B cell (primary cell): ENCODE results near the gene SSTR4. TPM values are rescaled to one million over a fixed set of nuclear protein-coding genes. Genes with fewer than 3 reads are reported as not detected.

ENCODE experiments used
- ATAC-seq: fragments of 200-7000 bp; cut with Tn5 transposase; one replicate; pipeline ENCODE4 v1.10.0; 2021; ENCODE audit warnings: low read depth, mild to moderate bottlenecking, moderate number of reproducible peaks, moderate library complexity
- CTCF ChIA-PET: fragments of 350-600 bp; sonication (Branson Sonifier 250); formaldehyde crosslinking; loops from one replicate; lab custom pipeline; 2021; ENCODE audit warnings: antibody characterized with exemption, inconsistent platforms; lab: Charles Lee
- POLR2A ChIA-PET: fragments of 350-600 bp; sonication (Branson Sonifier 250); formaldehyde crosslinking; loops from one replicate; lab custom pipeline; 2021; ENCODE audit warnings: antibody characterized with exemption; lab: Charles Lee
- DNase-seq: peaks from one replicate; pipeline ENCODE4 v3.0.0; 2013
- H2AFZ ChIP-seq: 2 replicates; pipeline ENCODE4 v1.6.1; 2012; ENCODE audit warnings: mild to moderate bottlenecking, low read depth, low read length; ENCODE audit not compliant: insufficient read depth, poor library complexity, severe bottlenecking
- H3K27ac ChIP-seq, 2 donors: 1 replicate in 1 of 2; 2 replicates in 1 of 2; pipeline ENCODE4 v1.5.1; 2012 to 2013; ENCODE audit warnings: low read length in 2 of 2, mild to moderate bottlenecking in 2 of 2, moderate library complexity in 1 of 2
- H3K27me3 ChIP-seq, 4 experiments: fragments of 200-600 bp in 1 of 4; sonication (generic) in 1 of 4; replicated peaks in 1 of 4; 1 replicate in 2 of 4; 2 replicates in 2 of 4; pipeline versions ENCODE4 v1.6.1 to v1.7.0; 2013 to 2016; ENCODE audit warnings: low read length in 3 of 4, mild to moderate bottlenecking in 2 of 4, mixed read lengths in 1 of 4, moderate library complexity in 1 of 4; ENCODE audit not compliant: insufficient read depth in 4 of 4, control insufficient read depth in 3 of 4; ENCODE audit errors: control extremely low read depth in 1 of 4
- H3K36me3 ChIP-seq, 2 experiments: replicated peaks in 1 of 2; 1 replicate in 1 of 2; 2 replicates in 1 of 2; pipeline versions ENCODE4 v1.6.1 to v1.7.1; 2013; ENCODE audit warnings: low read length in 1 of 2; ENCODE audit not compliant: insufficient read depth in 2 of 2, control insufficient read depth in 1 of 2; ENCODE audit errors: control extremely low read depth in 1 of 2, extremely low read depth in 1 of 2
- H3K4me1 ChIP-seq, 2 donors: fragments of 200-600 bp in 1 of 2; sonication (generic) in 1 of 2; 1 replicate in 1 of 2; 2 replicates in 1 of 2; pipeline versions ENCODE4 v1.5.1 to v1.6.1; 2013 to 2017; ENCODE audit warnings: low read length in 2 of 2; ENCODE audit not compliant: control insufficient read depth in 2 of 2, insufficient read depth in 2 of 2
- H3K4me2 ChIP-seq: replicated peaks from 2 replicates; pipeline ENCODE3; 2012; ENCODE audit warnings: mild to moderate bottlenecking, low read depth, low read length; ENCODE audit not compliant: poor library complexity, severe bottlenecking
- H3K4me3 ChIP-seq, 5 experiments: fragments of 200-600 bp in 1 of 5; sonication (generic) in 1 of 5; 1 replicate in 3 of 5; 2 replicates in 2 of 5; pipeline versions ENCODE4 v1.5.1 to v1.7.0; 2011 to 2016; ENCODE audit warnings: low read length in 4 of 5, mild to moderate bottlenecking in 4 of 5, low read depth in 2 of 5, control low read depth in 1 of 5, moderate library complexity in 1 of 5; ENCODE audit not compliant: insufficient read depth in 1 of 5; ENCODE audit errors: control extremely low read depth in 1 of 5, extremely low read depth in 1 of 5
- H3K79me2 ChIP-seq: fragments of 200-600 bp; sonication (generic); one replicate; pipeline ENCODE4 v1.6.0; 2016; ENCODE audit warnings: low read length; ENCODE audit not compliant: control insufficient read depth, insufficient read depth
- H3K9ac ChIP-seq: fragments of 200-600 bp; sonication (generic); 2 replicates; pipeline ENCODE4 v1.6.1; 2017; ENCODE audit warnings: mild to moderate bottlenecking, low read length, moderate library complexity
- H3K9me3 ChIP-seq, 3 donors: one replicate each; pipeline versions ENCODE4 v1.6.1 to v1.7.1; 2013; ENCODE audit warnings: low read length in 2 of 3; ENCODE audit not compliant: control insufficient read depth in 2 of 3, insufficient read depth in 1 of 3; ENCODE audit errors: control extremely low read depth in 1 of 3
- H4K20me1 ChIP-seq: 2 replicates; pipeline ENCODE4 v1.6.0; 2012; ENCODE audit warnings: mild to moderate bottlenecking, low read length; ENCODE audit not compliant: insufficient read depth, control insufficient read depth, poor library complexity, severe bottlenecking
- H3K27ac Mint-ChIP-seq: one replicate; pipeline ENCODE4 v1.8.0; 2021; ENCODE audit warnings: mixed read lengths
- H3K27me3 Mint-ChIP-seq: one replicate; pipeline ENCODE4 v1.8.0; 2021; ENCODE audit warnings: mixed read lengths
- H3K4me1 Mint-ChIP-seq: one replicate; pipeline ENCODE4 v1.8.0; 2021; ENCODE audit warnings: mixed read lengths
- H3K4me3 Mint-ChIP-seq: one replicate; pipeline ENCODE4 v1.8.0; 2021; ENCODE audit warnings: mixed read lengths
- H3K9me3 Mint-ChIP-seq: one replicate; pipeline ENCODE4 v1.8.0; 2022; ENCODE audit warnings: mixed read lengths; ENCODE audit not compliant: insufficient read depth
- EZH2 ChIP-seq: IDR thresholded peaks from 2 replicates; pipeline ENCODE4 v1.6.1; 2012; ENCODE audit warnings: borderline replicate concordance, low read depth, mild to moderate bottlenecking, moderate library complexity, low read length; ENCODE audit not compliant: insufficient read depth, poor library complexity, severe bottlenecking
- WGBS: methylation state at CpG from one replicate; pipeline ENCODE4 v1.1.5; 2013; ENCODE audit warnings: missing lambda C conversion rate; ENCODE audit not compliant: insufficient coverage; 5-methylcytosine and 5-hydroxymethylcytosine counted together
- intact Hi-C: fragments of 100-400 bp; cut with micrococcal nuclease; formaldehyde crosslinking; loops from one replicate; pipeline ENCODE4 v1.10.0; 2022
- polyA plus RNA-seq: library from polyadenylated mRNA; depleted of rRNA; stranded (reverse); fragments of >200 nt; gene quantifications from 2 replicates; pipeline ENCODE4 v1.2.3, GENCODE V29; 2012
- total RNA-seq, 2 donors: library from RNA; stranded (reverse); fragments of 120-200 nt in 1 of 2; gene quantifications; 1 replicate in 1 of 2; 2 replicates in 1 of 2; pipeline versions ENCODE4 v1.2.3 to v1.2.4, GENCODE V29; 2013 to 2022
- TF ChIP-seq, protein P1 (sequence below): fragments of 200-600 bp; IDR thresholded peaks from one replicate; pipeline ENCODE4 v1.8.0; 2022; ENCODE audit warnings: antibody characterized with exemption, mild to moderate bottlenecking

Gene SSTR4
- total and polyA plus RNA-seq, 2 donors (not counting 1 experiment from before 2014, with no cell fraction given): not detected

DNA sequence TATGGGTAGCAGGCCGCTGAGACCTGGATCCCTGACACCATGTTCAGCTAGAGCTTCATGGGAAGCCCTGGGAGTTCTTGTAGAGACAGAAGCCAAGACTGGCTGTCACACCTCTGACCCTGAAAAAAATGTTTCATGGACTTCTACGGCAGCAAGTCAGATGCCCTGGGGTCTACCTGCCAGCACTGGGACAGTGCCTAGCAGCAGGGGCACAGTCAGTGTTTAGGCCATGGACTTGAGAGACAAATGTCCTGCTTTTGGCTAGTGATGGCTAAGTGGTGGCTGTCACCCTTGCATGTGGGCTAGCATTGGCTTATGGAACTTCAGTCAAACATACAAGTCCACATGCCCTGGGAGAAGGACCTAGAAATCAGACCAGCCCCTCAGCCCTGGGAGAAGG lies 41.3 kb upstream of the SSTR4 start:
- Histone ChIP-seq H3K27me3 (peaks cover 0 to 3% (median 0%) of the 10 kb centered on the region in 4 experiments), H3K36me3 (no peaks in the 10 kb centered on the region), H3K27ac (no peak overlapping the region), H3K4me2 (no peak overlapping the region), H3K79me2 (no peaks in the 10 kb centered on the region), H3K4me1 (no peaks in the 10 kb centered on the region), H2AFZ (no peak overlapping the region), H4K20me1 (no peaks in the 10 kb centered on the region), H3K4me3 (no peak overlapping the region), H3K9ac (no peak overlapping the region), H3K9me3 (no peaks in the 10 kb centered on the region)
- Mint-ChIP-seq H3K4me1 (no peaks in the 10 kb centered on the region), H3K9me3 (no peaks in the 10 kb centered on the region), H3K27me3 (no peaks in the 10 kb centered on the region), H3K27ac (no peak overlapping the region), H3K4me3 (no peak overlapping the region)
- intact Hi-C loops: no loop called here
- ATAC-seq (no peak), DNase-seq (no peak)
- 83% methylated on average over 2 of the region's 2 CpGs for WGBS
- ChIA-PET POLR2A (no interaction called here), CTCF (no interaction called here)
- TF ChIP-seq, protein P1, sequence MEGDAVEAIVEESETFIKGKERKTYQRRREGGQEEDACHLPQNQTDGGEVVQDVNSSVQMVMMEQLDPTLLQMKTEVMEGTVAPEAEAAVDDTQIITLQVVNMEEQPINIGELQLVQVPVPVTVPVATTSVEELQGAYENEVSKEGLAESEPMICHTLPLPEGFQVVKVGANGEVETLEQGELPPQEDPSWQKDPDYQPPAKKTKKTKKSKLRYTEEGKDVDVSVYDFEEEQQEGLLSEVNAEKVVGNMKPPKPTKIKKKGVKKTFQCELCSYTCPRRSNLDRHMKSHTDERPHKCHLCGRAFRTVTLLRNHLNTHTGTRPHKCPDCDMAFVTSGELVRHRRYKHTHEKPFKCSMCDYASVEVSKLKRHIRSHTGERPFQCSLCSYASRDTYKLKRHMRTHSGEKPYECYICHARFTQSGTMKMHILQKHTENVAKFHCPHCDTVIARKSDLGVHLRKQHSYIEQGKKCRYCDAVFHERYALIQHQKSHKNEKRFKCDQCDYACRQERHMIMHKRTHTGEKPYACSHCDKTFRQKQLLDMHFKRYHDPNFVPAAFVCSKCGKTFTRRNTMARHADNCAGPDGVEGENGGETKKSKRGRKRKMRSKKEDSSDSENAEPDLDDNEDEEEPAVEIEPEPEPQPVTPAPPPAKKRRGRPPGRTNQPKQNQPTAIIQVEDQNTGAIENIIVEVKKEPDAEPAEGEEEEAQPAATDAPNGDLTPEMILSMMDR: no peak
- no peak for TF ChIP-seq EZH2

DNA sequence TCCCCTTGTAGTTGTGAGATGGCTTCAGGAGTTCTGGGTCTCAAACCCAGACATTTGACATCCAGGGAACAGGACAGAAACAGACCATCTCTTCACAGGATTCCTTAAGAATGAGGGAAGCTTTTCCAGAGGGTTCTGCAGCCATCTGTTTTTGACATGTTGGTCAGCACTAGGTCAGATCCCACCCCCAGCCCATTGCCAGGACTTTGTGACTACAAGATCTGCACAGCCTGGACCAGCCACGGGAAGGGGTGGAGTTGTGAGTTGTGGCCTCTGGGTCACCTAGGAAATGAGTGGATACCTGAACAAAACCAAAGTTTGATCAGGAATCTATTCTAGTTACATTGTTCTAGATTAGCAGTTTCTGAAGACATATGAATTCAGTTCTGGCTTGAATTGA lies 39.2 kb upstream of the SSTR4 start:
- Mint-ChIP-seq H3K27ac (no peak overlapping the region), H3K27me3 (no peaks in the 10 kb centered on the region), H3K4me3 (no peak overlapping the region), H3K4me1 (no peaks in the 10 kb centered on the region), H3K9me3 (no peaks in the 10 kb centered on the region)
- no peak overlapping the region for H3K9ac ChIP-seq
- H2AFZ ChIP-seq: no peak overlapping the region
- no peaks in the 10 kb centered on the region for H3K36me3 ChIP-seq
- intact Hi-C loops: no loop called here
- no peaks in the 10 kb centered on the region for H3K9me3 ChIP-seq
- no peaks in the 10 kb centered on the region for H3K4me1 ChIP-seq
- H3K4me2 ChIP-seq: no peak overlapping the region
- ATAC-seq: no peak
- H3K79me2 ChIP-seq: no peaks in the 10 kb centered on the region
- CTCF ChIA-PET: no interaction called here
- H3K27ac ChIP-seq: no peak overlapping the region
- DNase-seq: no peak
- POLR2A ChIA-PET: no interaction called here
- peaks cover 0 to 3% (median 0%) of the 10 kb centered on the region in 4 experiments for H3K27me3 ChIP-seq
- TF ChIP-seq, protein P1: no peak
- TF ChIP-seq EZH2: no peak
- H3K4me3 ChIP-seq: no peak overlapping the region
- no peaks in the 10 kb centered on the region for H4K20me1 ChIP-seq
- no CpG with 5 or more reads among the region's 1 CpG for WGBS
